GM10248 (cell line): Measurements from ENCODE around the gene PLCB4.

Experiments used
- CTCF ChIA-PET: fragments of 300-600 bp; sonication (Branson Sonifier 250); formaldehyde crosslinking; extraction: SDS; loops from one replicate; lab custom pipeline; 2021; ENCODE audit warnings: antibody characterized with exemption; lab: Yijun Ruan, JAX
- POLR2A ChIA-PET: fragments of 350-650 bp; sonication (Branson Sonifier 250); formaldehyde crosslinking; extraction: SDS; loops from one replicate; lab custom pipeline; 2020; ENCODE audit warnings: antibody characterized with exemption; lab: Yijun Ruan, JAX
- DNase-seq: peaks from one replicate; pipeline ENCODE4 v3.0.0; 2012; ENCODE audit errors: extremely low spot score
- TF ChIP-seq, protein P1 (sequence below): IDR thresholded peaks from 2 replicates; pipeline ENCODE4 v1.5.1; 2012; ENCODE audit warnings: mild to moderate bottlenecking, low read depth; ENCODE audit errors: extremely low read depth, missing control alignments, control extremely low read depth

Gene PLCB4

DNA sequence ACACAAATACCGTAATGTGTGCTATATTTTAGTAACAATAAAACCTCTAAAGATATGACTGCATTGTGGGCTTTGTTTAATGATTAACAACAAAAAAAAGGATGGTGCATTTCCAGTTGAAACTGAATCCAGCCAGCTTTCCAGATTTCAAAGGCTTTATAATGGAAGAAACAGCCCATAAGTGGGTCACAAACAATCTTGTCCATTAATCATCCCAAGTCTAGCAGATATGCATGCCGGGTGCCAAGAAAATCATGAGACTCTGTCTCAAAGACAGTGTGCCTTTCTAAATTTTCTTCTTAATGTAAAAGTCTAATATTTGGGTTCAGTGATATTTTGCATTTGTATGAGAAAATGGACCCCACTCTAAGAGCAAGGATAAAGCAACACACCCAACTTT, 424.9 kb downstream of the PLCB4 start:
- CTCF ChIA-PET = no interaction called here
- DNase-seq = no peak
- TF ChIP-seq, protein P1, sequence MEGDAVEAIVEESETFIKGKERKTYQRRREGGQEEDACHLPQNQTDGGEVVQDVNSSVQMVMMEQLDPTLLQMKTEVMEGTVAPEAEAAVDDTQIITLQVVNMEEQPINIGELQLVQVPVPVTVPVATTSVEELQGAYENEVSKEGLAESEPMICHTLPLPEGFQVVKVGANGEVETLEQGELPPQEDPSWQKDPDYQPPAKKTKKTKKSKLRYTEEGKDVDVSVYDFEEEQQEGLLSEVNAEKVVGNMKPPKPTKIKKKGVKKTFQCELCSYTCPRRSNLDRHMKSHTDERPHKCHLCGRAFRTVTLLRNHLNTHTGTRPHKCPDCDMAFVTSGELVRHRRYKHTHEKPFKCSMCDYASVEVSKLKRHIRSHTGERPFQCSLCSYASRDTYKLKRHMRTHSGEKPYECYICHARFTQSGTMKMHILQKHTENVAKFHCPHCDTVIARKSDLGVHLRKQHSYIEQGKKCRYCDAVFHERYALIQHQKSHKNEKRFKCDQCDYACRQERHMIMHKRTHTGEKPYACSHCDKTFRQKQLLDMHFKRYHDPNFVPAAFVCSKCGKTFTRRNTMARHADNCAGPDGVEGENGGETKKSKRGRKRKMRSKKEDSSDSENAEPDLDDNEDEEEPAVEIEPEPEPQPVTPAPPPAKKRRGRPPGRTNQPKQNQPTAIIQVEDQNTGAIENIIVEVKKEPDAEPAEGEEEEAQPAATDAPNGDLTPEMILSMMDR = no peak
- POLR2A ChIA-PET = no interaction called here

DNA sequence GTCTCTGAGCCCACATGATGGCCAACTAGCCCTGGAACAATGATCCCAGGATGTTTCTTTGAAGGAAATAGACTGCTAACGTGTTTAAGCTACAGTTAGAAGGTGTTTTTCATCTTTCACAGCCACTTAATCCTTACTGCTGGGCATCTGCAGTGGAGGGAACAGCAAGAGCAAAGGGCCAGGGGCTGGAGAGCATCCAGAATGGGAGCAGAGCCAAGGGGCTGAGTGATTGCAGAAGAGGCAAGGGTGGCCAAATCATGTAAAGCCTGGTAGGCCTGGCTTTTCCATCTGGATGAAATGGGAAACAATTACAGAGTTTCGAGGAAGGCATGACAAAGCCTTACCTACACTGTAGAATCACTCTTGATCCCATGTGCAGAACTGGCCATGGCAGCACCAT, 426.8 kb downstream of the PLCB4 start:
- DNase-seq = no peak
- ChIA-PET POLR2A (no interaction called here), CTCF (no interaction called here)
- TF ChIP-seq, protein P1 = no peak

DNA sequence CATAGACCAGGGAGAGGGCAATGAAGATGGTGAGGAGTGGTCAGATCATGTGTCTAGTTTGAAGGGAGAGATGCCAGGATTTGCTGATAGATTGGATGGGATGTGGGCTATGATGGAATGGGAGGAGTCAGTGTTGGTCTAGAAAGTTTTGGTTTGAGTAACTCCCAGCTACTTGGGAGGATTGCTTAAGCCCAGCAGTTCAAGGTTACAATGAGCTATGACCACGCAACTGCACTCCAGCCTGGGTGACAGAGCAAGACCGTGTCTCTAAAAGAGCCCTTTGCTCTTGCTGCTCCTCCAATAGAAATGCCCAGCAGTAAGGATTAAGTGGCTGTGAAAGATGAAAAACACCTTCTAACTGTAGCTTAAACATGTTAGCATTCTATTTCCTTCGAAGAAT, 427.3 kb downstream of the PLCB4 start:
- TF ChIP-seq, protein P1 = no peak
- ChIA-PET CTCF (no interaction called here), POLR2A (no interaction called here)
- DNase-seq = no peak

DNA sequence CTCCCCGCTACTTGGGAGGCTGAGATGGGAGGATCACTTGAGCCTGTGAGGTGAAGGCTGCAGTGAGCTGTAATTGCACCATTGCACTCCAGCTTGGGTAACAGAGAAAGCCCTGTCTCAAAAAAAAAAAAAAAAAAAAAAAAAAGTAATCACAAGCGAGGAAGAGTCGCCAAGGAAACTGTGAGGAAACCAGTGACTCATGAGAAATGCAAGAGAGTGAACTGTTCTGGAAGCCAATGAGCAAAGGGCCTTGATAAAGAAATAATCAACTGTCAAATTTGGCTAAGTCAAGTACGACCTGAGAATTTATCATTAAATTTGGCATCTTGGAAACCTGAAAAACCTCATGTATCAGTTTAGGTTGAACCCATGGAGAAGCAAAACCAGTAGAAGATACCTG, 429.4 kb downstream of the PLCB4 start:
- DNase-seq = no peak
- TF ChIP-seq, protein P1 = no peak
- ChIA-PET POLR2A (no interaction called here), CTCF (no interaction called here)

DNA sequence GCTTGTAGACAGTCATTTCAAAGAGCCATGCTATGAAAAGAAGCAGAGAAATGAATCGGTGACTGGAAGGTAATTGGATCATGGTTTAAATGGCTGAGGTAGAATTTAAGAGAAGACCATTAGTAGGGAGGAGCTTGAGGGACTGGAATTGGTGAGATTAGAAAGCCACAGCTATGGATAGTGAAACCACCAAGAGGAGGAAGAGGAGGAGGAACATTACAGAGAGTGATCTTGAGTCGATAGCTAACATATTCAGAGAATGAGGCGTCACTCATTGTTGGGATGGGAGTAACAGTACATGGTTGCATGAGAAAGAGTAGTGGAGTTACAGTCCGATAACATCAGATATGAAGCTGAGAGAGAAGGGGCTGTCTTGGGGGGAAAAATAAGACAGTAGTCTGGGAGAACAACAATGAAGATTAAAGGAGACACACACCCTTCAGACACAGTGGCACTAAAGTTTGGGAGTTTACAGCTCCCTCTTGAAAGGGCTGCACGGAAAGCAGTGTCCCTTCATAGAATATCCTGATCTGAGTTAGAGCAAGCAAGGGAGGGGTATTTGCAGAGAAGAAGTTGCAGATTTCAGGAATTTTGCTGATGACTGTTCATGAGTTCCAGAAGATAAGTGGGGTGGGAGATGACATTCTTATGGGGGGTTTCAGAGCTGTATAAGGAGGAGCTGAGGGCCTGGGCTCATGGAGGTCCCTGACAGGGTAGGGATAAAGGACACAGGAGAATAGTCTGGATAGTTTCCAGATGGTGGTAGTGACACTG, 430.4 kb downstream of the PLCB4 start:
- ChIA-PET CTCF (no interaction called here), POLR2A (no interaction called here)
- no peak for DNase-seq
- TF ChIP-seq, protein P1 = no peak

DNA sequence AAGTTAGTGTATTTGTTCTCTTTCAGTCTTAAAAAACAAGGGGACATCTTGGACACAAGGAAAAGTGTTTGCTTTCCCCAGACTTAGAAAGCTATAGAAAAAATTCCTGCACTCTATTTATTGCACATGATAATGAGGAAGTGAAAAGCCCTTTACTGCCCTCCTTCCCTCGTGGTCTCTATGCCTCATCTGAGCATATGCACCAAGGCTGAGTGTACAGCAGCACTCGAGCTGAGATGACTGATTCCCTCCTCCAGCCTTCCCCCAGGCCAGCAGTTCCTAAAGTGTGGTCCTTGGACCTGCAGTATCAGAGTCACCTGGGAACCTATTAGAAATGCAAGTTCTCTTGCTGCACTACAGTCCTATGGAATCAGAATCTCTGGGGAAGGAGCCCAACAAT, 431.2 kb downstream of the PLCB4 start:
- CTCF ChIA-PET = no interaction called here
- no peak for DNase-seq
- POLR2A ChIA-PET = no interaction called here
- TF ChIP-seq, protein P1 = no peak
